NOMO-1 treated with DMSO at 0.1 percent for 48 hours (cell line): Measurements from ENCODE around the gene ZNF714.

Experiments
- DNase-seq: peaks from one replicate; lab custom pipeline; 2025; ENCODE audit not compliant: unreplicated experiment; lab: John Stamatoyannopoulos, UW

The ZNF714 gene

DNA sequence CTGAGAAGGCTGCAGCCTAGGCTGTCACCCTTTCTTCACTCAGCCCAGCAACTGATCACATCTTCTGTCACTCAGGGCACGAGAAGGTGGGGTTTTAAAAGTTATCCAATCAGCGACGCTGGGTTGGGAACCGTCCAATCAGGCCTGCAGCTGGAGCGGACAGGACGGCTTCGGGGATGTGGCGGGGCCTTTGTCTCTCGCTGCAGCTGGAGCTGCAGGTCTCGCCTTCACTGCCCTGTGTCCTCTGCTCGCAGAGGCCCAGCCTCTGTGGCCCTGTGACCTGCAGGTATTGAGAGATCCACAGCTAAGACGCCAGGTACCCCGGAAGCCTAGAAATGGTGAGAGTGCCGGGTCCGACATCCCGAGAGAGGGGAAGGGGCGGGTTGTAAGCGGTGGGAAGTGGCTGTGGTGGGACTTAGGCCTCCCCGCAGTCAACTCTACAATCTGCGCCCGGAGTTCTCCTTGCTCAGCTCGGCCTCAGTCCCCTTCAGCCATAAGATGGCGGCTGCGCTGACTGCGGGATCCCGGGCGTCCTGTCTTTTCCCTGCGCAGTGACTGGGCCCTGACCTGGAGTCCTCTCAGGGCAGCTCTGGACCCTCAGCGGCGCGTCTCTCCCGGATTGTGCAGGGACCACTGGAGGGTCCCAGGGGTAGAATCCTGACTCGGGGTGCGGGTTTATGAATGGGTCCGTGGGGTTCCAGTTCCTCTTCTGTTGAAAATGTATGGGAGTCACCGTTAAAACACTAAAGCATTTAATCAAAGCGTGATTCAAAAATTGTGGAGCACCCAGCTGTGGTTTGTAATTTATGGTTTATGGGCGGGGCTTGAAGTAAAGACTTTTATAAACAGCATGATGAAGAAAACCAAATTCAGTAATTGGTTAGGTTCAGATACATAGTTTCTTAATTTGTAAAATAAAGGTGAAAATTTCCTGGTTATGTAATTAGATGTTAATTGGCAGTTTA lies at the start of gene ZNF714:
TSS of gene ZNF714 (plus strand) at position 193 of the 965 bp plus-strand sequence. CDS start 16,066 bp downstream, outside the sequence.
- peak; percentile 78 for DNase-seq

DNA sequence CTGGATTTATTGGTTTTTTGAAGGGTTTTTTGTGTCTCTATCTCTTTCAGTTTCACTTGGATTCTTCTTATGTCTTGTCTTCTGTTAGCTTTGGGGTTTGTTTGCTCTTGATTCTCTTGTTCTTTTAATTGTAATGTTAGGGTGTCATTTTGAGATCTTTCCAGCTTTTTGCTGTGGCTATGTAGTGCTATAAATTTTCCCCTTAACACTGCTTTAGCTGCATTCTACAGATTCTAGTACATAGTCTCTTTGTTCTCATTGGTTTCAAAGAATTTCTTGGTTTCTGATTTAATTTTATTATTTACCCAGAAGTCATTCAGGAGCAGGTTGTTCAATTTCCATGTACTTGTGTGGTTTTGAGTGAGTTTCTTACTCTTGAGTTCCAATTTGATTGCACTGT lies 37.0 kb upstream of the ZNF714 start:
- no peak for DNase-seq

DNA sequence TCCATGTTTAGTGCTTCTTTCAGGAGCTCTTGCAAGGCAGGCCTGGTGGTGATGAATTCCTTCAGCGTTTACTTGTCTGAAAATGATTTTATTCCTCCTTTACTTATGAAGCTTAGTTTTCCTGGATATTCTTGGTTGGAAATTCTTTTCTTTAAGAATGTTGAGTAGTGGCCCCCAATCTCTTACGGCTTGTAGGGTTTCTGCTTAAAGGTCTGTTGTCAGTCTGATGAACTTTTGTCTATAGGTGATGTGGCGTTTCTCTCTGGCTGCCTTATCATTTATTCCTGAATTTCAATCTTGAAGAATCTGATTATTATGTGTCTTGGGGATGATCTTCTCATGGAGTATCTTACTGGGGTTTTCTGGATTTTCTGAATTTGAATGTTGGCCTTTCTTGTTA lies 35.5 kb upstream of the ZNF714 start:
- DNase-seq = no peak

DNA sequence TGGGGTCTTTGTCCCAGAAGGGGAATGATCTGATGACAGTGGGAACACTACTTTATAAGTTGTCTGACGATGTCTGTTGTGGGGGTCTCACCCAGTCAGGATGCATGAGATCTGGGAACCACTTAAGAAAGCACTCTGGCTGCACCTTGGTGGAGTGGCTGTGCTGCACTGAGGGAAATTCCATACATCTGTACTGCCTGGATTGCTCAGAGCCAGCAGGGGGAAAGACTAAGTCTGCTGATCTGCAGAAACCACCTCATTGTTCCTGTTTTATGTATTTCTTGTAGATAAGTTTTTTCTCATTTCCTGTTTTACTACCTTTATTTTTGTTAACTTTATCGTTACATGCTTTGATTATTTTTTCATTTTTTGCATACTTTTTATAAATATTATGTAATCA lies 34.3 kb upstream of the ZNF714 start:
- DNase-seq = no peak

DNA sequence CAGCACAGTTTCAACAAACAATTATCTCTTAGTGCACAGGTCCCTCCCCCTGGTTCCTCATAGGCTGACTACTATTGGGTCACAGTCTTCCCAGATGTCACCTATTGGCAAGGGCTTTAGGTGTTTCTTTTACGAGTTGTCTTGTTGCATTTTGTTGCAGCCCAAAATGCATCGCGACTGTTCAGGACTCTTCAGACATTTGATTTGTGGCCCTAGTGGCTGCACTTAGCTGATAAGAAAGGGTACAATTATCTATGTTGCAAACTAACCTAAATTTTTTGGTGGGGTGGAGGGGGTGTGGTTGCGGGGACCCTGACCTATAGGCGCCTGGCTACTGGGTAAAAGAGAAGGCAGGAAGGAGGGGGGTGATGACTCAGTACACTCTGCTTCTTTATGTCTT lies 29.1 kb upstream of the ZNF714 start:
- no peak for DNase-seq

DNA sequence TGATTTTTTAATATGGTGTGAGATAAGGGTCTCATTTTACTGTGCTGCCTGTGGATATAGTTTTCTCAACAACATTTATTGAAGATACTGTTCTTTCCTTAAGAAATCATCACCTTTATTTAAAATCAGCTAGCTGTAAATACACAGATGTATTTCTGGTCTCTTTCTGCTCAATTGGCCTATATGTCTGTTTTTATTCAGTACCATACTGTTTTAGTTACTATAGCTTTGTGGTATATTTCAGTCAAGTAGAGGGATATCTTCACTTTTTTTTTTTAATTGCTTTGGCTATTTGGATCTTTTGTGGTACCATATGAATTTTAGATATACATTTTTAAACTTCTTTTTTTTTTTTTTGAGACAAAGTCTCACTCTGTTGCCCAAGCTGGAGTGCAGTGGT lies 16.7 kb upstream of the ZNF714 start:
- no peak for DNase-seq

DNA sequence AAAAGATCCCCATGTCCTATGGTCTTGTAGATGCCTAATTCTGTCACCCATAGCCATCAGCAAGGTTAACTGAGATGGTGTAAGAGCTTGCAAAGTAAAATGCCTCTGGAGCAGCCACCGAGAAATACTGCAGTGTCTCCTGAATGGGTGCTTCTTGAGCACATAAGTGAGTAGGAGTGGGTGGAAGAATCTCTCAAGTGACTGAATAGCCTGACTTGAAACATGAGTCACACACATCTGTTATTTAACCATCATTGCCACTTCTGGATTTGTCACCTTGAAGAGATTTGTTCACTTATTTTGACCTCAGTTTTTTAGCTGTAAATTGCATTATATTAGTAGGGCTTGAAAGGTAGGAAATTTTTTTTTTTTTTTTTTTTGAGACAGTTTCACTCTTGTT lies 2.3 kb downstream of the ZNF714 start:
- no peak for DNase-seq

DNA sequence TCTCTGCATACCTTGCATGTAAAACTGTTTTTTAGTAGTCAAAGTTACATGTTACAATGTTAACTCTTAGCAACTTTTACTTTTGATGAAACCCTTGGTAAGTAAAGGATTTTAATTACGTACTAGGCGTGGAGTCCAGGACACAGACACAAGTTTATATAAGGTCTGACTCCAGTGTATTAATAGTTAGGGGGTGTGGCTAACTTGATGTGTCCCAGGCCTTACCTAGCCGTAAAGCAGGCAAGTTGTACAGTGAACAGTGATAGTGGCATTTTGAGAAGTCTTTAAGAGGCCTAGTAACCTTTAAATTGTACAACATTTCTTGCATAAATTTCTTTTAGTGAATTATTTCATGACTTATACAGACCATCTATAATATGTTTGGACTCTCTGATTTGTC lies 5.9 kb downstream of the ZNF714 start:
- DNase-seq = no peak

DNA sequence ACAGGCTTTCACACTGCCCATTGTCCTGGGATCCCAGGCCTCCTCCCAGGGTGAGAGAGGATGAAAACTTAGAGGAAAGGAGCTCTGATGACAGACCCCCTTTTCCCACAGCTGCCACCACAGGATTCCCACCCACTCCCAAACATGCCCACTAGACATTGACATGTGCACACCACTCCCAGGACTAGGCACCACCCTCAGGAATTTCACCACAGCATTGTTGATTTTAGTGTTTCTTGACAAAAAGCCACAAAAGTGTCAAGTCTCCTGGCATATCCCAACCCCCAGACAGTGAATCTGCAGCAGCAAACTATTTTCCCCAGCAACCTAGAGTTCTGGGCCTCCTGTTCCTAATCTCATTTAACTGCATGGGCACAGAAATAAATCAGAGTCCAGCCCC lies 10.1 kb downstream of the ZNF714 start:
- no peak for DNase-seq

DNA sequence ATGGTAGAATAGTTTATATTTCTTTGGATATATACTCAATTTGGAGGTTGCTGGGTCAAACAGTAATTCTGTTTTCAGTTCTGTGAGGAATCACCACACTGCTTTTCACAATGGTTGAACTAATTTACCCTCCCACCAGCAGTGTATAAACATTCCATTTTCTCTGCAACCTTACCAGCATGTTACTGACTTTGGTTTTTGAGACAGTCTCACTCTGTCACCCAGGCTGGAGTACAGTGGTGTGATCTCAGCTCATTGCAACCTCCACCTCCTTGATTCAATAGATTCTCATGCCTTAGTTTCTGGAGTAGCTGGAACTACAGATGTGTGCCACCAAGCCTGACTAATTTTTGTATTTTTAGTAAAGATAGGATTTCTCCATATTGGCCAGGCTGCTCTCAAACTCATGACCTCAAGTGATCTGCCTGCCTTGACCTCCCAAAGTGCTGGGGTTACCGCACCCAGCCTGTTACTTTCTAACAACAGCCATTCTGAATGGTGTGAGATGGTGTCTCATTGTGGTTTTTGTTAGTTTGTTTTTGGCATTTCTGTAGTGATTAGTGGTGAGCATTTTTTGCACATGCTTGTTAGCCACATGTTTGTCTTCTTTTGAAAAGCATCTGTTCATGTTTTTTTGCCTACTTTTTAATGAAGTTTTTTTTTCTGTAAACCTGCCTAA lies 12.5 kb downstream of the ZNF714 start:
- no peak for DNase-seq

DNA sequence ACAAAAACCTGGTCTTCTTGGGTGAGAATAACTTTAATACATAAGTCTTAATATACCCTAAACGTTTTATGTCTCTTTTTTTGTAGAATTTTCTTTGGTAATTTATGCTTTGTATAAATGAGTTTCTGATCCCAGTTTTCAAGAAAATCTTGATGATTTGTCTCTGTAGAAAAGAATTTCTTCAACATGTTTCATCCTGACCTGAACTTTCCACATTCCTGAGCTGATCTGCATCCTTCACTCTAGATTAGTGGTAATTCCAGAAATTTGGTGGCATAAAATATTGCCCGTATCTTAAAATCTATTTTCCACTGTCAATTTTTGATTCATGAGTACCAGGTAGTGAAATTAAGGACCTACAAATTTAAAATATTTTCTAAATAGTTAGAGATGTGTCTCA lies 16.3 kb downstream of the ZNF714 start:
- no peak for DNase-seq

DNA sequence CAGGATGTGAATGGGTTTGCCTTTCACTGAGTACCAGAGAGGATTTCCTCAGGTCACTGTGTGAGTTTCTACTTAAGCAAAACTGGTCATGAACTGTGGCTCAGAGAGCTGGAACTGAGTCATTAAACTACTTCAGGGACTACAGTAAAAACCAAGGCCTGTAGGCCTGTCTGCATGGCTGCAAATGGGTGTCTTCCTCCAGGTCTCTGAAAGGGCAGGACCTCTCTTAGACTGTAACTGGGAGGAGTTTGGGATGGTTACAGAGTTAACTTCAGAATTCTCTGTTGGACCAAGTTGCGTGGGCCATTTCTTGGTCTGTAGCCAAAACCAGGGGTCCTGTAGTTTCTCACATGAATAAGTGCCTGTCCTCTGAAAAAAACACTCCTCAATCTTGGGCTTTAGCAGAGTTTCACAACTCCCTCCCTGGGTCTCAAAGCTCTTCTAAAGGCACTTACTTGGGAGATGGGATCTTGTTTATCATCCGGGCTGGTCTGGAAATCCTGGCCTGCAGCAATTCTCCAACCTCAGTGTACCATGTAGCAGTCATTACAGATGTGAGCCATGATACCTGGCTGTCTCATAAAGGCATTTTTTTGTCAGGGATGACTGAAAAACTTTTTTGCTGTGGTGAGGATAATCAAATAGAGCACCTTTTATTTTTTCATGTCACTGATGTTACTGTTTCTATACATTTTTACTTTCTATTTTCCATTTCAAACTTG lies 19.7 kb downstream of the ZNF714 start:
- DNase-seq = no peak

DNA sequence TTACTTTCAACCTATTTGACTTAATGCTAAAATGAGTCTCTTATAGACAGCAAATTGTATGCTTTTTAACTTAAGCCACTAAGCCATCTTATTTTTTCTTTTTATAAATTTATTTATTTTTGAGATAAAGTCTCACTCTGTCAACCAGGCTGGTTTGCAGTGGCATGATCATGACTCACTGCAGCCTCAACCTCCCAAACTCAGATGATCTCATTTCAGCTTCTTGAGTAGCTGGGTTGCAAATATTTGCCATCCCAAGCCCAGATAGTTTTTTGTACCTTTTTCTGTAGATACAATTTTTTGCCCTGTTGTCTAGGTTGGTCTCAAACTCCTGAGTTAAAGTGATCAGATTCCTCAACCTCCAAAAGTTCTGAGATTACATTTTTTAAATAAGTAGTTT lies 27.1 kb downstream of the ZNF714 start:
- no peak for DNase-seq

DNA sequence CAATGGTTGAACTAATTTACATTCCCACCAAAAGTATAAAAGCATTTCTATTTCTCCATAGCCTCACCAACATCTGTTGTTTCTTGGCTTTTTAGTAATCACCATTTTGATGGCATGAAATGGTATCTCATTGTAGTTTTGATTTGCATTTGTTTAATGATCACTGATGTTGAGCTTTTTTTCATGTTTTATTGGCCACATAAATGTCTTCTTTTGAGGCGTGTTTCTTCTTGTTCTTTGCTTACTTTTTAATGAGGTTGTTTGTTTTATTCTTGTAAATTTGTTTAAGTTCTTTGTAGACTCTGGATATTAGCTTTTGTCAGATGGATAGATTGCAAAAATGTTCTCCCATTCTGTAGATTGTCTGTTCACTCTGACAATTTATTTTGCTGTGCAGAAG lies 28.2 kb downstream of the ZNF714 start:
- no peak for DNase-seq

DNA sequence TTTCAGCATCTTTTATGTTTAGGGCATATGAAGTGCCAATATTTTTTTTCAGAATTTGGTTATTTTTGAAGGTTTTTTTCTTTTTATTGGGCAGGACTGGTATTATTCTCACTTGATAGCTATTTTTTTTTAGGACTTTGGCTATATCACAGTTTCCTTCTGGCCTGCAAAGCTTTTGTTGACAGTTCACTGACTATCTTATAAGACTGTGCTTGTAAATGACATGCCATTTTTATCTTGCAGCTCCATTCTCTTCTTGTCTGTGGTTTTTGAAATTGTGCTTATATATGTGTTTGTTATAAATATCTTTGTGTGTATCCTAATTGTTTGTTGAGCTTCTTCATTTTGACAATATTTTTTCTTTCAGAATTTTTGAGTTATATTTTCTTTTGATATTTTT lies 33.4 kb downstream of the ZNF714 start:
- no peak for DNase-seq

DNA sequence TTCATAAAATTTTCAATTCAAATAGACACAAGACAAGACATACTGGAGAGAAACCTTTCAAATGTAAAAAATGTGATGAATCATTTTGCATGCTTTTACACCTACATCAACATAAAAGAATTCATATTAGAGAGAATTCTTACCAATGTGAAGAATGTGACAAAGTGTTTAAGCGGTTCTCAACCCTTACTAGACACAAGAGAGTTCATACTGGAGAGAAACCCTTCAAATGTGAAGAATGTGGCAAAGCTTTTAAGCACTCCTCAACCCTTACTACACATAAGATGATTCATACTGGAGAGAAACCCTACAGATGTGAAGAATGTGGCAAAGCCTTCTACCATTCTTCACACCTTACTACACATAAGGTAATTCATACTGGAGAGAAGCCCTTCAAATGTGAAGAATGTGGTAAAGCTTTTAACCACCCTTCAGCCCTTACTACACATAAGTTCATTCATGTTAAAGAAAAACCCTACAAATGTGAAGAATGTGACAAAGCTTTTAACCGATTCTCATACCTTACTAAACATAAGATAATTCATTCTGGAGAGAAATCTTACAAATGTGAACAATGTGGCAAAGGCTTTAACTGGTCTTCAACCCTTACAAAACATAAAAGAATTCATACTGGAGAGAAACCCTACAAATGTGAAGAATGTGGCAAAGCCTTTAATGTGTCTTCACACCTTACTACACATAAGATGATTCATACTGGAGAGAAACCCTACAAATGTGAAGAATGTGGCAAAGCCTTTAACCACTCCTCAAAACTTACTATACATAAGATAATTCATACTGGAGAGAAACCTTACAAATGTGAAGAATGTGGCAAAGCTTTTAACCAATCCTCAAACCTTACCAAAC lies 35.3 kb downstream of the ZNF714 start:
- DNase-seq = no peak

DNA sequence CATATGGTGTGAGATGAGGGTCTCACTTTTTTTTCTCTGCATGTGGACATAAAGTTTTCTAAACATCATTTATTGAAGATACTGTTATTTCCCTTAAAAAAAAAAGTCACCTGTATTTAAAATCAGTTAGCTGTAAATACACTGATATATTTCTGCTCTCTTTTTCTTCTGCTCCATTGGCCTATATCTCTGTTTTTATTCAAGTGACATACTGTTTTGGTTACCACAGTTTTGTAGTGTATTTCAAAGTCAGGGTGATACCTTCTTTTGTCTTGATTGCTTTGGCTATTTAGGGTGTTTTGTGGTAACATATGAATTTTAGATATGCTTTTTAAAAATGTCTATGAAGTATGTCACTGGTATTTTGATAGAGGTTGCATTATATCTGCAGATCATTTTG lies 44.1 kb downstream of the ZNF714 start:
- DNase-seq = no peak

DNA sequence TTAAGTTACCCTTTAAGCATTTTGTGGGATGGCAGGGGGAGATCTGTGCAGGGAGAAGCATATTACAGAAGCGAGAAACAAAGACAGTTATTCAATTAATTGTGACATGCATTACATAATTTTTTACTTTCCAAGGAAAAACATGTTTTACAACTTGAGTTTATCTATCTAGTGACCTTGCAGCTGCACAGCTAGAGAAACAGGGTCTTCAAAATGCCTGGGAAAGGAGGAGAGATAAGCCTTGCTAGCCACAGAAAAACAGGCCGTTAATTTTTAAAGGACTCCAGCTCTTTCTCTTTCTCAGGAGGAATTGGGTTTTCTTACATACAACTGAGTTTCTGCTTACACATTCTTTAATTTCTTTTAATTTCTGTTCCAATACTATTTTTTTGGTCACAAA lies 45.0 kb downstream of the ZNF714 start:
- DNase-seq = no peak

DNA sequence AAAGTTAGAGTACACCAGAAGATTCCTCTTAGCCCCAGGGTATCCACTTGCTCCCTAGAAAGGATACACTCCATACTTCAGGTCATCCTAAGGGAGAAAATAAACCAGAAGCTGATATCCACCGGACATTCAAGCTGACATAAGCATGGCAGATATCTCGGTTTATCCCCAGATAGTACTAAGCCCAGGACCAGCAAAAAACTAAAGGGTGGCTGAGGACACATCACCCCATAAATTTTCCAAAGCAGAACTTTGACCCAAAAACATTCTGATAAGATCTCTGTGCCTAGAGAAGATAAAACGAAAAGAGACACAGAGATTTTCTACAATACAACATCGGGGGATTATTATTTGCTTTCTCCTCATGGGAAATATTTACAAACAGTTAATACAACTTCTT lies 45.9 kb downstream of the ZNF714 start:
- DNase-seq = no peak

DNA sequence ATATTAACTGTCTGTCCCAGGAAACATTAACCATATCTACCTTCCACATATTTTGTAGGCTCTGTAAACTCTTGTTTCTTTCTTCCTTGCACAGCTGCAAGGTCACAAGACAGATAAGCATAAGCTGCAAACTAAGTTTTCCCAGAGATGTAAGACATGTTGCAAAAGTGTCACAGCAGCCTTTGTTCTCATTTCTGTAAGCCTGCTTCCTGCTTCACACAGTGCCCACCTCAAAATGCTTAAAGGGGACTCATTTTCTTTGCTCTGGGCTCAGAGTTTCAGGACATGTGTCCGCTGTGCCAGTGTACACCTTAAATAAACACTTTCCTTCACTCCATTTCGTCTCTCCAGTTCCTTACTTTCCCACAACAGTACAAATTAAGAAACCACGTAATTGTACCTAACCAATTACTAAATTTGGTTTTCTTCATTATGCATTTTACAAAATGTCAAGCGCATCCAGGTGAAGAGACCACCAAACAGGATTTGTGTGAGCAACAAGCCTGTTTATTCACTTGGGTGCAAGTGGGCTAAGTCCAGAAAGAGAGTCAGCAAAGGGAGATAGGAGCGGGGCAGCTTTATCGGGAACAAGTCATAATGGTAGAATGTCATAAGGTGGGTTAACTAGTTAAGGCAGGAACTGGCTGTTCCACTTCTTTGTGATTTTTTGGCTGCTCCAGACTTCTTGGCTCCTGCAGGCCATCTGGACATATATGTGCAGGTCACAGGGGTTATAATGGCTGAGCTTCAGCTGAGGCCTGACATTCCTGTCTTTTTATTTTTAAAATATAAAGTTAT lies 47.1 kb downstream of the ZNF714 start:
- DNase-seq = no peak
